Gastrocnemius medialis (tissue), 4 donors: ENCODE data around the gene GHDC.

Source experiments
- CTCF ChIP-seq, 5 experiments: fragments of 450-650 bp in 3 of 5; fragments of 200-600 bp in 2 of 5; sonication (generic) in 2 of 5; IDR thresholded peaks in 4 of 5; conservative IDR thresholded peaks in 1 of 5; 1 replicate in 4 of 5; 2 replicates in 1 of 5; pipeline ENCODE4 v1.5.1; 2016 to 2019; ENCODE audit warnings: antibody characterized with exemption in 5 of 5, mild to moderate bottlenecking in 3 of 5, moderate library complexity in 3 of 5
- POLR2A ChIP-seq, 2 donors: fragments of 450-650 bp; IDR thresholded peaks; one replicate each; pipeline ENCODE4 v1.6.1; 2017; ENCODE audit warnings: antibody characterized with exemption in 2 of 2, mild to moderate bottlenecking in 2 of 2, moderate library complexity in 2 of 2

GRCh38 chr17:42189651-42189965, 4.7 kb downstream of the GHDC start:
- no peak for TF ChIP-seq POLR2A (IDR thresholded peaks at IDR 0.05)
- no peak for TF ChIP-seq CTCF (IDR thresholded peaks at IDR 0.05 in 4 of 5, conservative IDR thresholded peaks at IDR 0.05 in 1 of 5)
